Forelimb muscle (tissue), 1 donor: ENCODE data around the gene KAT2B. TPM values are rescaled to one million over a fixed set of nuclear protein-coding genes. Genes with fewer than 3 reads are reported as not detected.
A peak's percentile ranks its signal among the peaks of the same experiment; 100 is the strongest.
"Not testable (repeated sequence)": the region's sequence is repeated elsewhere in the genome, so short reads cannot be mapped to it uniquely, and the experiment has no call there.

Source experiments
- DNase-seq: peaks from one replicate; pipeline ENCODE4 v3.0.0-alpha.2; 2013; ENCODE audit warnings: low read depth
- polyA plus RNA-seq: library from polyadenylated mRNA; unstranded; fragments of 120-200 nt; gene quantifications from one replicate; pipeline ENCODE4 v1.2.1, GENCODE V29; 2013; ENCODE audit not compliant: insufficient read length

The KAT2B gene
- polyA plus RNA-seq = 21.0 TPM

- DNase-seq = no peak
Observed at GRCh38 chr3:20039765-20040547, at the start of gene KAT2B. TSS of gene KAT2B (plus strand) at chr3:20040446. CDS start at chr3:20040478, 32 bp downstream.

GRCh38 chr3:19994796-19995195, 45.5 kb upstream of the KAT2B start:
- DNase-seq = peak; percentile 9

GRCh38 chr3:19997502-19997901, 42.7 kb upstream of the KAT2B start:
- no peak for DNase-seq

GRCh38 chr3:20001932-20002331, 38.3 kb upstream of the KAT2B start:
- DNase-seq = no peak

GRCh38 chr3:20007960-20008359, 32.3 kb upstream of the KAT2B start:
- DNase-seq = no peak

- no peak for DNase-seq
Observed at GRCh38 chr3:20008646-20009045, 31.6 kb upstream of the KAT2B start.

GRCh38 chr3:20012164-20012563, 28.1 kb upstream of the KAT2B start, which contains the start of gene PP2D1:
TSS of gene PP2D1 (minus strand) at chr3:20012264. CDS start at chr3:20012072, 192 bp downstream.
- no peak for DNase-seq

- DNase-seq = no peak
Observed at GRCh38 chr3:20013396-20013795, 26.9 kb upstream of the KAT2B start.

- DNase-seq = no peak
Observed at GRCh38 chr3:20015525-20015924, 24.7 kb upstream of the KAT2B start.

- DNase-seq = not testable (repeated sequence)
Observed at GRCh38 chr3:20016076-20016475, 24.2 kb upstream of the KAT2B start.

- DNase-seq = no peak
Observed at GRCh38 chr3:20022954-20023622, 17.2 kb upstream of the KAT2B start.

GRCh38 chr3:20023623-20024405, 16.4 kb upstream of the KAT2B start:
- DNase-seq = no peak

- DNase-seq = no peak
Observed at GRCh38 chr3:20027136-20027535, 13.1 kb upstream of the KAT2B start.

- DNase-seq = no peak
Observed at GRCh38 chr3:20028905-20029331, 11.3 kb upstream of the KAT2B start.

- not testable (repeated sequence) for DNase-seq
Observed at GRCh38 chr3:20031939-20032338, 8.3 kb upstream of the KAT2B start.

GRCh38 chr3:20035019-20035418, 5.2 kb upstream of the KAT2B start:
- DNase-seq = no peak

- DNase-seq = no peak
Observed at GRCh38 chr3:20037255-20037996, 2.8 kb upstream of the KAT2B start.

- DNase-seq = no peak
Observed at GRCh38 chr3:20038699-20039465, 1.4 kb upstream of the KAT2B start.

GRCh38 chr3:20039466-20039764, 831 bp upstream of the KAT2B start:
- no peak for DNase-seq

GRCh38 chr3:20040548-20041196, 426 bp downstream of the KAT2B start:
- DNase-seq = peak; percentile 44
